EL (cell line): ENCODE data around the gene GGA1.
"Not testable (repeated sequence)": the region's sequence is repeated elsewhere in the genome, so short reads cannot be mapped to it uniquely, and the experiment has no call there.

ENCODE experiments used
- DNase-seq: peaks from one replicate; pipeline ENCODE4 v3.0.0-alpha.2; 2016

GGA1 gene

GRCh38 chr22:37571258-37571991 is 37.2 kb upstream of the GGA1 start:
- DNase-seq, result peak; percentile 54

- DNase-seq, result no peak
Observed at GRCh38 chr22:37571992-37572373, 36.7 kb upstream of the GGA1 start.

DNA sequence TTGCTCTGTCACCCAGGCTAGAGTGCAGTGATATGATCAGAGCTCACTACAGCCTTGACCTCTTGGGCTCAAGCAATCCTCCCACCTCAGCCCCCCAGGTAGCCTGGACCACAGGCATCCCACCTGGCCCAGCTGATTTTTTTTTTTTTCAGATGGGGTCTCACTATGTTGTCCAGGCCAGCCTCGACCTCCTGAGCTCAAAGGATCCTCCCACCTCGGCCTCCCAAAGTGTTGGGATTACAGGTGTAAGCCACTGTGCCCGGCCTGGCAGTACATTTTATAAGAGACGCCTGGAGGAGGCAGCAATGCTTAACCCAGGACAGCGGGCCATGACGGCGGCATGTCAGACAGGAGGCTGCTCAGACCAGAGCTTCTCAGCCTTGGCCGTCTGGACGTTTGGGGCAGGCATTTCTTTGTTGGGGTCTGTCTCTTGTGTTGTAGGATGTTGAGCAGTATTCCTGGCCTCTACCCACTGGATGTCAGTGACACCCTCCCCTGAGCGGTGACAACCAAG is 33.1 kb upstream of the GGA1 start:
- no peak for DNase-seq

DNA sequence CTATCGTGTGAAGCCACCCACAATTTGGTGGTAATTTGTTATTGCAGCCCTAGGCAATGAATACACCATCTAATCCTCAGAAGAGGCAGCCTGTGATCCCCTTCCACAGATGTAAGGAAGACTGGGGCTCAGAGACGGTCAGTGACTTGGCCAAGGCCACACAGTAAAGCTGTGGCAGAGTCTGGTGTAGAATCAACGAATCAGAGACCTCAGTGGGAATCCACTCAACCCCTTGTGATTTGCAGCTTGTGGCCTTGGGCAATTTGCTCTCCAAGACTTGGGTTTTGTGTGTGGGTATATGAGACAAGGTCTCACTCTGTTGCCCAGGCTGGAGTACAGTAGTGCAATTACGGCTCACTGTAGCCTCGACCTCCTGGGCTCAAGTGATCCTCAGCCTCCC is 30.6 kb upstream of the GGA1 start:
- no peak for DNase-seq

- no peak for DNase-seq
Observed at GRCh38 chr22:37581504-37581903, 27.1 kb upstream of the GGA1 start.

DNA sequence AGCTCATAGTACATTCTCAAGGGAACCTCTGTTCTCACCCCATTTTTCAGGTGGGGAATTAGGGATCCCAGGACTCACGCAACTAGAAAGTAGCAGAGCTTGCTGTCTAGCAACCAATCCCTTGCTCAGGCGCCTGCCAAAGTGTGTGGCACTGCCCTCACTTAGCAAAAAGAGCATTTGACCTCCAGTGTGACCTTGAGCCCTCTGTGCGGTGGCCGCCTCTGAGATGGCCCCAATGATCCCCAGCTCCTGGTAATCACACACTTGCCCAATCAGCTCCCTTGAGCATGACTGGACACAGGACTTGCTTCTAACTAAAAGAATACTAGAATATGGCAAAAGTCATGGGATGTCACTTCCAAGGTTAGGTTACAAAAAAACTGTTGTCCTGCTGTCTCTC is 26.1 kb upstream of the GGA1 start:
- DNase-seq, result no peak

DNA sequence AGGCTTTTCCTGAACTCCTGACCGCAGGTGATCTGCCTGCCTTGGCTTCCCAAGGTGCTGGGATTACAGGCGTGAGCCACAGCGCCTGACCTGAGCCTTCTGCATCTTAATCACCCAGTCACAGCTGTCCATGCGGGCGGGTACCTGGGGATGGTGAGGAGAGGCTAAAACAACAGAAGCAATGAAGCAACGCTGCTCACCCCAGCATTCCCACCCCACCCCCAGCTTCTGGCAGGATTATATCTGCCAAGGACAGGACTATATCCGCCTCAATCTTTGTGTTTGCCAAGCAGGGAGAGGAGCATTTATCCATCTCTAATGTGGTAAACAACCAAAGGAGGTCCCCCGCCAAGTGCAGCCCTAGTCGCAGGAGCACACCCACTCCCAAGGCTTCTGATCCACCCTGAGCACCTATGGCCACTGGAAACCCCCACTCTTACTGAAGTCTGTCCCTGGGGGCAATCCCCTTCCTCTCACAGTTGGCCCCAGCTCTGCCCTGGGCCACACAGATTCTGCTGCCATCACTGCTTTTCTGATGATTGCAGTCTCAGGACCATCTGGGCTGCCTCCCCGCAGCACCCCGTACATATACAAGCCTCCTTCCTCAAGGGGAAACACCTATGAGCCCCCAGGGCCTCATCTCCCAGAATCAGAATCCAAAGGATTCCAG is 20.0 kb upstream of the GGA1 start:
- no peak for DNase-seq

- DNase-seq, result no peak
Observed at GRCh38 chr22:37589636-37590035, 19.0 kb upstream of the GGA1 start.

GRCh38 chr22:37591081-37591480 is 17.6 kb upstream of the GGA1 start:
- not testable (repeated sequence) for DNase-seq

DNA sequence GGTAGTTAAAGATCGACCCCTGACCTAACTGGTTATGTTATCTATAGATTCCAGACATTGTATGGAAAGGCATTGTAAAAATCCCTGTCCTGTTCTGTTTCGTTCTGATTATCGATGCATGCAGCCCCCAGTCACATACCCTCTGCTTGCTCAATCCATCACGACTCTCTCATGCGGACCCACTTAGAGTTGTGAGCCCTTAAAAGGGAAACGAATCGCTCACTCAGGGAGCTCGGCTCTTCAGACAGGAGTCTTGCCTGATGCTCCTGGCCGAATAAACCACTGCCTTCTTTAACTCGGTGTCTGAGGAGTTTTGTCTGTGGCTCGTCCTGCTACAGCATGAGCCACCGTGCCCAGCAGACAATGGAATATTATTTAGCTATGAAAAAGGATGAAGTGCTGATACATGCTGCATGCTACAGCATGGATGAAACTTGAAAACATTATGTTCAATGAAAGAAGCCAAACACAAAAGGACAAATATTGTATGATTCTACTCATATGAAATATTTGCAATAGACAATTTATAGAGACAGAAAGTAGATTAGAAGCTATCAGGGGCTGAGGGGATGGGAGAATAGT is 16.7 kb upstream of the GGA1 start:
- DNase-seq, result no peak

- DNase-seq, result no peak
Observed at GRCh38 chr22:37594237-37594636, 14.4 kb upstream of the GGA1 start.

GRCh38 chr22:37599153-37599552 is 9.5 kb upstream of the GGA1 start:
- DNase-seq, result no peak

DNA sequence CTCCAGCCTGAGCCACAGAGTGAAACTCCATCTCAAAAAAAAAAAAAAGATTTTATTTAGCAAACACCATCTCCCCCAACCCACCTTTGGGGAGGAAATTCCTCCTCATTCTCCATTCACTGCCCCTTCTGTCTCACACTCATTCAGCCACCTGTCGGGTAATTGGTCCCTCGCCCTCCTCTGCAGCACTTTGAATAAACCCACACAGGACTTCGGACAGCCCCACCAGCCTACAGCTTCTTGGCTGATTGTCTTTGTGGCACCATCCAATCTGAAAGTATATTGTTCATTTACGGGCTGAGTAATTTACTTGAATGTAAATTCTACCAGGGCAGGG is 7.5 kb upstream of the GGA1 start:
- no peak for DNase-seq

DNA sequence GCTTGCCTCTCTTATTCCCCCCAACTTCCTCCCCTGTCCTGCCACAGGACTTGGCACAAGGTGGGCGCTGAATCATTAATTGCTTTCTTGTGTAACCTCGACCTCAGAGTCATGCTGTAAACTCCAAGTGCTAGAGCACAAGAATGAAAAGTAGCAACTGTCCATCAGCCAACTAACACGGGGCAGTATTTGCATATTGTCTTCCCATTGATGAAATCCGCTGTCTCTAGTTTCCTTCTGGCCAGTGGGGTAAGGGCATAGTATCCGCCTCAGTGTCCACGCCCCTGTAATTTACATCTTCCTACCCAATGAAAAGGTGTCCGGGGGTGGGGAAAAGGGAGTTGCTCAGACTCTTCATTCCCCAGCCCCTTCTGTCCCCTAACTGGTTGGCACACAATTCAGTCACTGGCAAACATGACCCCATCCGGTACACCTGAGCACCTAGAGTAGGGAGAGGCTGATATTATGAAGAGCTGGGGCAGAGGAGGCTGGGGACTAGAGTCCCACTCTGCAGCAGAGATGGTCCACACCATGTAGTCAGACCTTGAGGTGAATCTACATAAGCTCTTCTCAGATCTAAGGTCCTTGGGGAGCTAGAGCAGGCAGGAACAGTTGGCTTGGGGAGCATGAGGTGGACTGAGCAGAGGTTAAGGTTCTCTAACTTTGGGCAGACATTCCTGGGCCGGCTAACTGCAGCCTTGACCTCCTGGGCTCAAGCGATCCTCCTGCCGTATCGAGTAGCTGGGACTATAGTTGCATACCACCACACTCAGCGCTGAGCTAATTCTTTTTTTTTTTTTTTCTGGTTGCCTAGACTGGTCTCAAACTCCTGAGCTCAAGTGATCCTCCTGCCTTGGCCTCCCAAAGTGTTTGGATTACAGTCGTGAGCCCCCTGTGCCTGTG is 6.8 kb upstream of the GGA1 start:
- DNase-seq, result peak; percentile 69

DNA sequence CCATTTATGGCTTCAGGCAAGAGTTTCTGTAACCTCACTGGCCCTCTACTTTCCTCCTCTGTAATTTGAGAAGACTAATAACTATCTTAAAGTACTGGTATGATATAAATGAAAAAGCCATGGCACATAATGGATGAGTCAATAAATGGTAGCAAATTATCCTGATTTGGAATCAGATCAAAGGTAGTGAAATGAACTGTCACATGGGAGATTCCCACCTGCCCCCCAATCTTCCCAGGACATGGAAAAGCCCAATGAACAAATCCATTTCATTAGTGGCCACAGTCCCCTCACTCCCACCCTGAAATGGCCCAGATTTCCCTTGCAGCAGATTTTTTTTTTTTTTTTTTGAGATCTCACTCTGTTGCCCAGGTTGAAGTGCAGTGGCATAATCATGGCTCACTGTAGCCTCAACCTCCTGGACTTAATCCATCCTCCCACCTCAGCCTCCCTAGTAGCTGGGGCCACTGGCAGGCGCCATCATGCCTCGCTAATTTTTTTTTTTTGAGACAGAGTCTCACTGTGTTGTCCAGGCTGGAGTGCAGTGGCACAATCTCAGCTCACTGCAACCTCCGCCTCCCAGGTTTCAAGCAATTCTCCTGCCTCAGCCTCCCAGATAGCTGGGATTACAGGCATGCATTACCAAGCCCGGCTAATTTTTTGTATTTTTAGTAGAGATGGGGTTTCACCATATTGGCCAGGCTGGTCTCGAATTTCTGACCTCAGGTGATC is 5.9 kb upstream of the GGA1 start:
- DNase-seq, result not testable (repeated sequence)

GRCh38 chr22:37604074-37604473 is 4.6 kb upstream of the GGA1 start:
- DNase-seq, result no peak

DNA sequence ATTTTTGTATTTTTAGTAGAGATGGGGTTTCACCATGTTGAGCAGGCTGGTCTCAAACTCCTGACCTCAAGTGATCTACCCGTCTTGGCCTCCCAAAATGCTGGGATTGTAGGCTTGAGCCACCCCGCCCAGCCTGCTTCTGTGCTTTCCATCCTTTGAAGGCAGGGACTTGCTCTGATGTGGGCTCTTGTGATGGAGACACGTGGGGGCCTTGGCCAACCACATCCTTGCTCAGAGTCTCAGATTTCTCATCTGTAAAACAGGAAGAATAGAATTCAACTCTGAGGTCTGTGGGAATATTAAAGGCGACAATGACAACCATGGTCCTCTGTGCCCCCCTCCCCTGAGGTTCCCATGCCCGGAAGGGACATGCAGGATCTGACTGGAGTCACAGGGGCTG is 3.8 kb upstream of the GGA1 start:
- no peak for DNase-seq

GRCh38 chr22:37607010-37607934 is 1.4 kb upstream of the GGA1 start:
- DNase-seq, result peak; percentile 64

DNA sequence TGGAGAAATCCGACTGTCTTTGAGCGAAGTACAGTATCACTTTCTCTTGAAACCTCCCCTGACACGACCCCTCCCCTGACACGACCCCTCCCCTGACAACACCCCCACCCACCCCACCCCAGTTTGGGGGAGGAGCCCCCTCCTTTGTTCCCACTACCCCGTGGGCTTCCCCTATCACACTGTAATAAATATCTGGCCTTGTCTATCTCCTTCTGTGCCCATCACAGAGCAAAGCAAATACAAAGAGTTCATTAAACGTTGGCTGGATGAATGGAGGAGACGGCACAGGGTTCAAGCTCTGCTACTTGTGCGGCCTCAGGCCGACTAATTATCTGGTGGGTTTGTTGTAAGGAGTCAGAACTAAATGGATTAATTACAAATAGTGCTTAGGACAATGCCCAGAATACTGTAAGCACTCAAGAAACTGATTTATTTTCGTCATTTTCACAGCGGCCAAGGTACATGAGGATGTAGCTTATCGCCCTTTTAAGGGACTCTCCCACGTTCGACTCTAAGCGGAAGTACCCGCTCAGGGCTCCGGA is 628 bp upstream of the GGA1 start:
- no peak for DNase-seq

DNA sequence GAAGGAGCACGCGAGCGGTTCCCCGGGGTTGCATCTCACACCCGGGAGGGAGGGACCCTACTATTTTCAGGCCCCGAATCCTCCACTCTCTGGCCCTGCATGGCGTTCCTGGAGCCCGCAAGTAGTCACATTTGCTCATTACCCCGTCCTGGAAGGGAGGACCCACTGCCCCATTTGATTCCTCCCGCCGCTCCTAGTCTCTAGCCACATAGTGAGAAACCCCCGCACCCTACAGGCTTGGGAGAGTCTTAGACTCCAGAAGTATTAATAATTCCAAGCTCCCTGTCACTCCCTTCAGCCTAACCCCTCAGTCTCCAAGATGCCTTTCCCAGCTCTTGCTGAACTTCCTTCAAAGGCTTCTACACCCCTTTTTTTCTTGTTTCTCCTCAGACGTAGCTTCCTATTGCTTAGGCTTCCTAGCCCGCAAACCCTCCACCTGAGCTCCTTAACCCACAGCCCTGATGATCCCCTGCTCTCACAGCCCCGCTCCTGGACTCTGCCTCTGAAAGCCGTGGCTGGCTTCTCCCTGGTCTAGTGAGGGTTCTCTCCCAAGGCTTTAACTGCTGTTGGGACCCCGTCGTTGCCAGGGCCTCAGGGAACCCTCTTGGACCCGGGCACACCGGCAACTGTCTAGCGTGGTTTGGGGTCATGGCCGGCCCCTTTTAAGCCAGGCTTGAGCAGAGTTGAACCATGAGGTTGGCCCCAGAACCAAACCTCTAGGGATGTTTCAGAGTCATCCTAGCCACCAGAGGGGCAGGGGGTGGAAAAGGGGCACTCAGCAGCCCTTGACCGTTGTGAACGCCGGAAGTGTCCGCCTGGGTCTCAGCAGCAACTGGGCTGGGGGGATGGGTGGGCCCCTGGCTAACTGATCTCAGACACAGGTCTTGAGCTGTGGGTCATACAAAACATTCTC is 862 bp downstream of the GGA1 start:
- DNase-seq, result peak; percentile 41
